Prostate gland (tissue), 2 donors: Measurements from ENCODE around the gene SLC28A1.

ENCODE experiments used
- POLR2A ChIP-seq: fragments of 450-650 bp; IDR thresholded peaks from one replicate; pipeline ENCODE4 v1.6.1; 2016; ENCODE audit warnings: antibody characterized with exemption, mild to moderate bottlenecking
- POLR2AphosphoS5 ChIP-seq: sonication (generic); formaldehyde crosslinking; IDR thresholded peaks from one replicate; pipeline ENCODE4 v1.6.1; 2017; ENCODE audit warnings: antibody characterized with exemption
- TF ChIP-seq, protein P1 (sequence below), 4 experiments: fragments of 200-600 bp in 2 of 4; fragments of 450-650 bp in 2 of 4; sonication (generic) in 2 of 4; IDR thresholded peaks; 1 replicate in 3 of 4; 2 replicates in 1 of 4; pipeline ENCODE4 v1.5.1; 2016 to 2019; ENCODE audit warnings: antibody characterized with exemption in 4 of 4, mild to moderate bottlenecking in 2 of 4, moderate library complexity in 2 of 4

DNA sequence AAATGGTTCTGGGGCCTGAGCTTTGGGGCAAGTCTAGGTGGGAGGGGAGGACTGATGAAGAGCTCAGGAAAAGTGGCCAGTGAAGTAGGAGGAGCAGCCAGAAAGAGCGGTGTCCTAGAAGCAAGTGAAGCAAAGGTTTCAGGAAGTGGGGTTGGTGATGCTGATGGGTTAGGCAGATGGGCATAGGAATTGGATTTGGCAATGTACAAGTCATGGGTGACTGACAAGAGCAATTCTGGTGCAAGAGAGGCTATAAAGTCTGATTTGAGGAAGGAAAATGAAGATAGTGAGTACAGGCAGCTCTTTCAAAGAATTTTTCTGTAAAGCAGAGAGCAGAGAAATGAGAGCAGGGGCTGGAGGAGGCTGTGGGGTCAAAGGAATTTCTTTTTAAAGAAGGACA lies 47.6 kb upstream of the SLC28A1 start:
- TF ChIP-seq, protein P1, sequence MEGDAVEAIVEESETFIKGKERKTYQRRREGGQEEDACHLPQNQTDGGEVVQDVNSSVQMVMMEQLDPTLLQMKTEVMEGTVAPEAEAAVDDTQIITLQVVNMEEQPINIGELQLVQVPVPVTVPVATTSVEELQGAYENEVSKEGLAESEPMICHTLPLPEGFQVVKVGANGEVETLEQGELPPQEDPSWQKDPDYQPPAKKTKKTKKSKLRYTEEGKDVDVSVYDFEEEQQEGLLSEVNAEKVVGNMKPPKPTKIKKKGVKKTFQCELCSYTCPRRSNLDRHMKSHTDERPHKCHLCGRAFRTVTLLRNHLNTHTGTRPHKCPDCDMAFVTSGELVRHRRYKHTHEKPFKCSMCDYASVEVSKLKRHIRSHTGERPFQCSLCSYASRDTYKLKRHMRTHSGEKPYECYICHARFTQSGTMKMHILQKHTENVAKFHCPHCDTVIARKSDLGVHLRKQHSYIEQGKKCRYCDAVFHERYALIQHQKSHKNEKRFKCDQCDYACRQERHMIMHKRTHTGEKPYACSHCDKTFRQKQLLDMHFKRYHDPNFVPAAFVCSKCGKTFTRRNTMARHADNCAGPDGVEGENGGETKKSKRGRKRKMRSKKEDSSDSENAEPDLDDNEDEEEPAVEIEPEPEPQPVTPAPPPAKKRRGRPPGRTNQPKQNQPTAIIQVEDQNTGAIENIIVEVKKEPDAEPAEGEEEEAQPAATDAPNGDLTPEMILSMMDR (IDR thresholded peaks at IDR 0.05), result no peak
- no peak for TF ChIP-seq POLR2A
- TF ChIP-seq POLR2AphosphoS5, result no peak
